NK-92 treated with Interleukin-12 subunit alpha and Interleukin-12 subunit beta, amount 100 ng/mL, for 24 hours (cell line): ENCODE results near the gene DCTN2.
"Not testable (repeated sequence)": the region's sequence is repeated elsewhere in the genome, so short reads cannot be mapped to it uniquely, and the experiment has no call there.

Experiments used
- DNase-seq: peaks from one replicate; lab custom pipeline; 2025; lab: John Stamatoyannopoulos, UW

The DCTN2 gene

GRCh38 chr12:57527184-57527583, 19.8 kb downstream of the DCTN2 start:
- DNase-seq, result no peak

- DNase-seq, result no peak
These were observed 20.4 kb downstream of the DCTN2 start for GRCh38 chr12:57526477-57527126.

GRCh38 chr12:57525615-57526383, 21.2 kb downstream of the DCTN2 start:
- no peak for DNase-seq

DNA sequence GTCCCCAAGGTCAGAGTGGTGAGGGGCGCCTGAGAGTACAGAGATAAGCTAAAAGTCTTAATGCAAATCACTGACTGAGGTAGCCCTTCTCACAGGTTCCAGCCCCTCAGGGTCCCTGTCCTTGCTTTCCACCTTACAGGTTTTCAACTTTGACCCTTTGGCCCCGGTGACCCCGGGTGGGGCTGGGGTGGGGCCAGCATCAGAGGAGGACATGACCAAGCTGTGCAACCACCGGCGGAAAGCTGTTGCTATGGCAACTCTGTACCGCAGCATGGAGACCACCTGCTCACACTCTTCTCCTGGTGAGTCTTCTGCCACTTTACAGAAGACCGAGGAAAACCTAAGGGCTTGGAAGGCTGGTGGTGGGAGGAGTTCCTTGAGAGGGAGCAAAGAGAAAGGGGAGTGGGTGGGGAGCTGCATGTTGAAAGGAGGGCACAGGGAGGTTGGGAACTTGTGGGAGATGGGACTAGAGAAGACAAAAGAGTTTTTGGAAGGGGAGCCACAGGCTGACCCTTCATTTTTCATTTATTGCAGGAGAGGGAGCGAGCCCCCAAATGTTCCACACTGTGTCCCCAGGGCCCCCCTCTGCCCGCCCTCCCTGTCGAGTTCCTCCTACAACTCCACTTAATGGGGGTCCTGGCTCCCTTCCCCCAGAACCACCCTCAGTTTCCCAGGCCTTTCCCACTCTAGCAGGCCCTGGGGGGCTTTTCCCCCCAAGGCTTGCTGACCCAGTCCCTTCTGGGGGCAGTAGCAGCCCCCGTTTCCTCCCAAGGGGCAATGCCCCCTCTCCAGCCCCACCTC, 22.0 kb downstream of the DCTN2 start:
- DNase-seq, result no peak

- no peak for DNase-seq
These were observed 23.0 kb downstream of the DCTN2 start for GRCh38 chr12:57523706-57524614.

GRCh38 chr12:57522887-57523705, 23.9 kb downstream of the DCTN2 start:
- DNase-seq, result no peak

DNA sequence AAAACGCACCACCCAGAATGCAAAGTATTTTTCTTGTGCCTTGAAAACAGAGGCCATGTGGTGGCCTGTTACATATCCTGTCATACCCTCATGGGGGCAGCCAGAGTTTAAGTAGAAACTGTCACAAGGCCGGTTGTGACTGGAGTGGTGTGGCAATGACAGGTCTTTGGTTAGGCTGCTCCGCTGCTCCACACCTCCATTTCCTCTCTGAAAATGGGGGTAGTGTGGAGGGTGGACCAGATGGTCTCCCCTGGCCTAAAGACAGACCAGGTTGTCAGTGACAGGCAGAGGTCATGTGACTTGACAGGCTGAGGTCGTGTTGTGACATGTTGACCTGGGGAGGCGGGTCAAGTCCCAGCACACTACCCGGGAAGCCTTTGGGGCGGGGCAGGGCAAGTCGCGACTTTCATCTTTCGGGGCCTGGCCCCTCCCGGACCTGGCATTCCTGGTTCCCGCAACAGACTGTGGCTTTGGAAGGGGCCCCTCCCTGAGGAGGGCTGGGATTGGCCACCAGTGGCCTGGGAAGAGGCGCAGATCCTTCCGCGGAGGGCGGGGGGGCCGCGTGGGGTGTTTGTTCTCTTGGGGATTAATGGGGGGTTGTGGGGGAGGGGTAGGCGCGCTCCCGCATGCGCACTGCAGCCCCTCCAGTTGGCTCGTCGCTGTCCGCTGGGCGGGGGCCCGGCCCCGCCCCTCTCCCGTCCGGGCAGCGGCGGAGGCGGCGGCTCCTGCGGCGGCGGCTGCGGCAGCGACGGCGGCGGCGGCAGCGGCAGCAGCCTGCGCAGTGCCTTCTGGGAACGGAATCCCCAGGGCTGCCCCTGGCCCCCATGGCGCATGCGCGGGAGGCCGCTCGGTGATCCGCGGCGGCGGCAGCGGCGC, 24.7 kb downstream of the DCTN2 start, which contains the start of gene MBD6:
MBD6 (plus strand) TSS at position 814 of the 876 bp plus-strand sequence. CDS start 1,480 bp downstream, outside the sequence.
- DNase-seq, result peak; percentile 92

DNA sequence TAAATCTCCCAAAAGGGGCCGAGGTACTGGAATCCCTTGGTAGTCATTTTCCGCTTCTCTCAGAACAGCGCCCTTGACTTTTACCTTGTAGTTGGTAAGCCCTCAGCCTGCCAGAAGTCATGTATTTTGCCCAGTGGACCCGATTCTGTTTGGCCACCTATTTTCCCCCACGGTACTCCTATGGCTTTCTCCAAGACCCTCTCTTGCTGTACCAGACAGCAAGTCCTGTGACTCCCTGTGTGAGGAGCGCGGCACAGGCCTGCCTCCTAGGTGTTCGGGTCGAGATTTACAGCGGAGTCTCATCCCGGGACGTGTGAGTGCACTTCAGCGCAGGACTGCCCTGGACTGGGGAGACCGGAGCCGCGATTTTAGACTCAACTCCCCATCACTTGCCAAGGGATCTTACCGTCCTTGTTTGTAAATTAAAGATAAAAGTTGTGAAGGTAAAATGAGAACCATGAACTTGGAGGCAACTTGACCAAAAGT, 25.4 kb downstream of the DCTN2 start:
- DNase-seq, result no peak

GRCh38 chr12:57520053-57520818, 26.8 kb downstream of the DCTN2 start, which contains the start of gene DDIT3:
Gene DDIT3, minus strand, starts transcription at chr12:57520514. Its CDS starts 3,108 bp downstream, at chr12:57517406.
- DNase-seq, result peak; percentile 99

- peak; percentile 45 for DNase-seq
These were observed 27.3 kb downstream of the DCTN2 start for GRCh38 chr12:57519796-57520052.

DNA sequence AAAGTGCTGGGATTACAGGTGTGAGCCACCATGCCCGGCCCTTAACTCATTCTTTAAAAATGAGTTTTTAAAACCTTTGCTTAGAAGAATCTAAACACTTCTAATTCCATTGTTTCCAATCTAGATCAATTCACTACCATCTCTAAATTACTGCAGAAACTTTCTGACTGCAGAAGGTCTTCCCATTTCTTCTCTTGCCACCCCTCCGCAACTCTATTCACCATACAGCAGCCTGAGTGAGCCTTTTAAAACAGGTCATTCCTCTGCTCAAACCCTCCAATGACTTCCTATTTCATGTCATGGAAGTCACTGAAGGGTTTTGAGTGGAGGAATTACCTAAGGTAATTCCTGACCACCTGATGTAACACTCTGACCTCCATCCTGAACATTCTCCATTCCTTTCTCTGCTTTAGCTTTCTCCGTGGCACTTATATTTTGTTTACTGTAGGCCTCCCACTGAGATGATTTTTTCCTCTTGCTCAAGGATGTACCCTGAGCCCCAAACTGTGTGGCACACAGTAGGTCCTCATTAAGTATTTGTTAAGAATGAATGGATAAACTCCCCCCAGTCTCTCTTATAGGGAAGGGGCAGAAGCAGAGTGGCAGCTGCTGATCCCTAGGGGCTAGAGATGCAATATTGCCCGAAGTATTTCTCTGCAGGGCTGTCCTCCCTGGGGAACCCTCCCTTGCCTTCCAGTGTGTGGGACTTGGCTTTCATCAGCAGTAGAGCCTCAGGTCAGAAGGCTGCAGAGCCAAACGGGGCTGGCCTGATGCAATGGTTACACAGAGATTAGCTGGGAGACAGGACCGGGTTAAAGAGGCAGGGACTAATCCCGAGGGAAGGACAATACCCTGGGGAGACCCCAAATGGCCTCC, 27.8 kb downstream of the DCTN2 start:
- DNase-seq, result no peak

- DNase-seq, result no peak
These were observed 28.6 kb downstream of the DCTN2 start for GRCh38 chr12:57518176-57518919.

DNA sequence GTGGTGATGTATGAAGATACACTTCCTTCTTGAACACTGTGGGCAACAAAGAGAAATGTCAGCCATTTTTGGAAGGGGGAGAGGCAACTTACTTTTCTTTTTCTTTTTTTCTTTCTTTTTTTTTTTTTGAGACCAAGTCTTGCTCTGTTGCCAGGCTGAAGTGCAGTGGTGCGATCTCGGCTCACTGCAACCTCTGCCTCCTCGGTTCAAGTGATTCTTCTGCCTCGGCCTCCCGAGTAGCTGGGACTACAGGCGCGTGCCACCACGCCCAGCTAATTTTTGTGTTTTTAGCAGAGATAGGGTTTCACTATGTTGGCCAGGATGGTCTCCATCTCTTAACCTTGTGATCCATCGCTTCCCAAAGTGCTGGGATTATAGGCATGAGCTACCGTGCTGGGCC, 29.3 kb downstream of the DCTN2 start:
- DNase-seq, result not testable (repeated sequence)

GRCh38 chr12:57517187-57517586, 29.8 kb downstream of the DCTN2 start:
- no peak for DNase-seq

GRCh38 chr12:57516617-57517153, 30.3 kb downstream of the DCTN2 start:
- no peak for DNase-seq

- DNase-seq, result no peak
These were observed 31.0 kb downstream of the DCTN2 start for GRCh38 chr12:57515934-57516541.
